Adipocyte (in vitro differentiated cells): Measurements from ENCODE around the gene ATP1A2.

ENCODE experiments used
- DNase-seq: peaks from one replicate; pipeline ENCODE4 v3.0.0-alpha.2; 2015; ENCODE audit warnings: low read depth
- H3K27me3 ChIP-seq: replicated peaks from 2 replicates; pipeline ENCODE4 v1.7.0; 2013; ENCODE audit warnings: mild to moderate bottlenecking, low read length, moderate library complexity; ENCODE audit not compliant: control insufficient read depth, insufficient read depth
- H3K36me3 ChIP-seq: 2 replicates; pipeline ENCODE4 v1.7.0; 2013; ENCODE audit warnings: low read length, mild to moderate bottlenecking, moderate library complexity; ENCODE audit not compliant: control insufficient read depth, insufficient read depth, severe bottlenecking
- H3K4me1 ChIP-seq: 2 replicates; pipeline ENCODE4 v1.7.0; 2013; ENCODE audit warnings: mild to moderate bottlenecking, low read length, moderate library complexity; ENCODE audit not compliant: control insufficient read depth, insufficient read depth
- H3K4me3 ChIP-seq: 2 replicates; pipeline ENCODE4 v1.7.0; 2013; ENCODE audit warnings: mild to moderate bottlenecking, low read length, moderate library complexity
- H3K9ac ChIP-seq: 2 replicates; pipeline ENCODE4 v1.7.0; 2013; ENCODE audit warnings: mild to moderate bottlenecking, low read length, moderate library complexity
- H3K9me3 ChIP-seq: 2 replicates; pipeline ENCODE4 v1.7.0; 2013; ENCODE audit warnings: mild to moderate bottlenecking, low read length, moderate library complexity; ENCODE audit not compliant: control insufficient read depth

ATP1A2 gene

GRCh38 chr1:160078512-160079195, 36.9 kb upstream of the ATP1A2 start:
- H3K9me3 ChIP-seq = no peaks in the 10 kb centered on the region
- H3K36me3 ChIP-seq = no peaks in the 10 kb centered on the region
- peaks cover 76% of the 10 kb centered on the region for H3K27me3 ChIP-seq
- no peak overlapping the region for H3K4me3 ChIP-seq
- DNase-seq = peak; percentile 34
- H3K9ac ChIP-seq = no peak overlapping the region
- no peaks in the 10 kb centered on the region for H3K4me1 ChIP-seq

GRCh38 chr1:160079448-160079847, 36.1 kb upstream of the ATP1A2 start:
- Histone ChIP-seq H3K4me3 (no peak overlapping the region), H3K27me3 (peaks cover 76% of the 10 kb centered on the region), H3K9me3 (no peaks in the 10 kb centered on the region), H3K9ac (no peak overlapping the region), H3K4me1 (no peaks in the 10 kb centered on the region), H3K36me3 (no peaks in the 10 kb centered on the region)
- DNase-seq = no peak

DNA sequence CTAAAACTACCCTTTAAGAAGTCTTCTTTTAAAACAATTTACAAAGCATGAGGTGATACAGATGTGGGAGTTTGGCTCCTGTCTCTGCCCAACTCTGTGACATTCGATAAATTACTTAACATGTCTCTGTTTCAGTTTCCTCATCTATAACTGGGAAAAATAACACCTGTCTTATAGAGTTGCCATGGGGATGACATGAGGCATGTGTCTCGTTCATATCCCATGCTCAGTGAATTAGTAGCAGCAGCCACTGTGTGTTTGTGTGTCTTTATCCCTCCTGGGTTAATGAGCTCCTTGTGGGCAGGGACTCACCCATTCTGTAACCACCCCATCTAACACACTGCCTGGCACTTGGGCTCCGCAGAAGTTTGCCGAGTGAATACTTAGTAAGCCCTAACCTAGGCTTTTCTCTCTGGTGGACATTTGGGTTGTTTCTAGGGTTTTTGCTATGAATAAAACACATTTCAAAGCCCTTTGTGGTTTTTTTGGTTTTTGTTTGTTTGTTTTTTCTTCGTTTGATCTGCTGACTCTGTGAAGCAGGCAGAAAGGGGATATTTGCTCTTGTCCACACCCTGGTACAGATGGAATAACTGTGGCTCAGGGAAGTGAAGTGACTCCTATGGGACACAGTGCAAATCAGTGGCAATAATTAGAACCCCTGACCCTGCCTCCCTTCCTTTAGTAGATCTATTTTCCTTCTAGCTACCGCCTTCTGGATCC, 35.0 kb upstream of the ATP1A2 start:
- Histone ChIP-seq H3K4me3 (no peak overlapping the region), H3K9ac (no peak overlapping the region), H3K36me3 (no peaks in the 10 kb centered on the region), H3K27me3 (peaks cover 66% of the 10 kb centered on the region), H3K9me3 (no peaks in the 10 kb centered on the region), H3K4me1 (no peaks in the 10 kb centered on the region)
- no peak for DNase-seq

DNA sequence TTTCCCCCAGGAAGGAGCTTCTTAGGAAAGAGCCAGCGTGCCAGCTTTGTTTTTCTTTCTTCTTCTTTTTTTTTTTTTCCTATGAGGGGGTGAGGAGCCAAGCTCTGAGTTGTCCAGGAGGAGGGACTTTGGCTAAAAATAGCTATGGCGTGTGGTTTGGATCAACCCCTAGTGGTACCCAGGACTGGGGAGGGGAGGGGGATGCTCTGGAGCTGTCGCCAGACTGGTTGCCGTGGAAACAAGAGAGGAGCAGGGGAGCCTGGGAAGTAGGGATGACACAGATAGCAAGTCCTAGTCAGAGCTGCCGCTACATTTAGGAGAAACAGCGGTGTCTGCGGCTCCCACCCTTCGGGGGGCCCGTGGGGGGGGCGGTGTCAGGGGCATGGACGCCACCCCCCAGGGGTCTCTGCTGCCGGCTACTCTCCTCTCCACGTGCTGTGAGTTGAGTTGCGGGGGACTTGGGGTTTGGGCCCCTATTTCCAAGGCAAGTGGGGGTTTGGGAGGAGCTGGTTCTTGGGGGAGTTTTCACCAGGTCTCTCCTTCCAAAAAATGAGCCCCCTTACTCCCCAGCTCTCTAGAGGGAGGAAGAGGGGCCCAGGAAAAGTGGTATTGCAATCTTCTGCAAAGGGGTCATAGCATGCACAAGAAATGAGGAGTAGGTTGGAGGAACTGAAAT, 34.2 kb upstream of the ATP1A2 start, which contains the start of gene KCNJ9:
TSS of gene KCNJ9 (plus strand) at position 278 of the 676 bp plus-strand sequence. CDS start 2,493 bp downstream, outside the sequence.
- Histone ChIP-seq H3K4me3 (no peak within 1 kb of the TSS), H3K4me1 (no peaks in the 10 kb centered on the region), H3K27me3 (peaks cover 63% of the 10 kb centered on the region), H3K9me3 (no peaks in the 10 kb centered on the region), H3K9ac (no peak within 1 kb of the TSS), H3K36me3 (no peaks in the 10 kb centered on the region)
- DNase-seq = peak; percentile 34

GRCh38 chr1:160082487-160082886, 33.1 kb upstream of the ATP1A2 start:
- Histone ChIP-seq H3K27me3 (peaks cover 57% of the 10 kb centered on the region), H3K9me3 (no peaks in the 10 kb centered on the region), H3K9ac (no peak overlapping the region), H3K4me3 (no peak overlapping the region), H3K4me1 (no peaks in the 10 kb centered on the region), H3K36me3 (no peaks in the 10 kb centered on the region)
- no peak for DNase-seq

DNA sequence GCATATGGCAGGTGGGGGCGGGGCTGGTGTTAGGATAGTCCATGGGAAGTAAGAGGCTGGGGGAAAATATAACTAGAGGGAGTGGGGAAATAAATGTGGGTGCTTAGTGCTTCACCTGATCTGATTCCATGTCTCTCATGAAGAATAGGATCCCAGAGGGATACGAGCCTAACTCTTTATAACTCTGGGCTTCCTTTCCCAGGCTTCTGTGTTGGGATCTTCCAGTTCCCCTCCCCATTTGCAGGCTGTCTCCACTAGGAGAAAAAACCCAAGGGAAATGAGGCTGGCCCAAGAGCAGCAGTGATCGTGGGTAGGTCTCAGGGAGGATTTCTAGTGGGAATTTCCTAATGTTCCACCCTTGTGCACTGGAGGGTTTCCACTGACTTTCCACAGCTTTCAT, 32.6 kb upstream of the ATP1A2 start:
- H3K27me3 ChIP-seq = peaks cover 56% of the 10 kb centered on the region
- DNase-seq = no peak
- no peak overlapping the region for H3K9ac ChIP-seq
- H3K36me3 ChIP-seq = no peaks in the 10 kb centered on the region
- H3K4me3 ChIP-seq = no peak overlapping the region
- H3K4me1 ChIP-seq = no peaks in the 10 kb centered on the region
- H3K9me3 ChIP-seq = no peaks in the 10 kb centered on the region

GRCh38 chr1:160083968-160084770, 31.4 kb upstream of the ATP1A2 start:
- peaks cover 44% of the 10 kb centered on the region for H3K27me3 ChIP-seq
- no peaks in the 10 kb centered on the region for H3K9me3 ChIP-seq
- no peak overlapping the region for H3K9ac ChIP-seq
- H3K4me3 ChIP-seq = peak overlapping the region; percentile 62
- no peaks in the 10 kb centered on the region for H3K4me1 ChIP-seq
- DNase-seq = peak; percentile 42
- no peaks in the 10 kb centered on the region for H3K36me3 ChIP-seq

DNA sequence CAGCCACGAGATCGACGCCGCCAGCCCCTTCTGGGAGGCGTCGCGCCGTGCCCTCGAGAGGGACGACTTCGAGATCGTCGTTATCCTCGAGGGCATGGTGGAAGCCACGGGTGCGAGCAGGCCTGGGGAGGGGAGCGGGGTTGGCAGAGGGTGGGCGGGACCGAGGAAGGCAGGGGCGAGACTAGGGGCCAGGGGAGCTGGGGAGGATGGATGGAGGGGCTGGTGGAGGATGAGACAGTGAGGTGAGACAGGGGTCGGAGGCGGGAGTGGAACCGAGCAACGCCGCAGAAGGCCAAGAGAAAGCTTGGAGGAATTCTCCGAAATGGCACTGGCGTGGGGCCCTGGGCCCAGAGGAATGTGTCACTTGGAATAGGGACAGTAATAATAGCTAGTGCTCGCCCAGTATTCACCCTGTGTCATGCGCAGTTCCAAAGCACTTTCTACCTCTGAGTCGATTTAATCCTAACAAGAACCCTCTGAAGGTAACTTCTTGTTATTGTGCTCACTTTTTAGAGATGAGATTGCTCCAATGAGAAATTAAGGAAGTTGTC, 30.7 kb upstream of the ATP1A2 start:
- Histone ChIP-seq H3K9ac (no peak overlapping the region), H3K4me3 (no peak overlapping the region), H3K4me1 (no peaks in the 10 kb centered on the region), H3K9me3 (no peaks in the 10 kb centered on the region), H3K36me3 (peaks cover under 1% of the 10 kb centered on the region), H3K27me3 (peaks cover 37% of the 10 kb centered on the region)
- DNase-seq = no peak

DNA sequence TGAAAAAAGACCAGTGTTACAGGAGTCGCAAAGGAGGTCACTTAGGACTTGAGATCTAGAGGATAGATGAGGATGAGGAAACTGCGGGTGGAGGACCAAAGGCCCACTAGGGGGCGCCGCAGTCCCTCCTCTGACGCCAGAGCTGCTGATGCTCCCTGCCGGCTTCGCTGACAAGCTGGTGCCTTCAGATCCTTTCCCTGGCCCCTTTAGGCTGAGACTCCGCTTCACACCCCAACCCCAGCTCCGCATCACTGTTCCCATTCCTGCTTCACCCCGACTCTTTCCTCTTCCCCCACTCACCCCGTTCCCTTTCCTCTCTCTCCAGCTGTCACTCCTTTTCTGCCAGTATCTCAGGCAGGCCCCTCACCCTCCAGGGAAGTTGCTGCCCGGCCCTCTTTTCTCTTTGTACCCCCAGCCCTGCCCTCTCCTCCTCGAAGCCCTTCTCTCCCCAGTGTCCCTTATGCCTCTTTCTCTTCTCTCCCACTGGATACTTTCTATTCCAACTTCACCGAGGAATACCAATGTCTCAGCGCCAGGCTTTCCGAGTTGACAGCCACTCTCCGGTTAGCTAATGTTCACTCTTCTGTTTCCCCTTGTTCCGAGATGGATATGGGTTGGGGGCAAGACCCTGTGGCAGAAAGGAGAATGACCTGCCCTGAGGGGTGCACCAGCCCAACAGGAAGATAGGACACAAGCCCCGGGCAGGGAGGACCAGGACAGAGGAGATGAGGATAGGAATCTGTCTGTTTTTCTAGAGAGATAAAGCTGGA, 29.7 kb upstream of the ATP1A2 start:
- H3K9ac ChIP-seq = no peak overlapping the region
- peaks cover 27% of the 10 kb centered on the region for H3K27me3 ChIP-seq
- H3K4me1 ChIP-seq = no peaks in the 10 kb centered on the region
- H3K36me3 ChIP-seq = peaks cover 3% of the 10 kb centered on the region
- H3K4me3 ChIP-seq = no peak overlapping the region
- no peaks in the 10 kb centered on the region for H3K9me3 ChIP-seq
- peak; percentile 88 for DNase-seq

GRCh38 chr1:160086456-160086892, 29.1 kb upstream of the ATP1A2 start:
- no peak for DNase-seq
- Histone ChIP-seq H3K9ac (no peak overlapping the region), H3K36me3 (peaks cover 3% of the 10 kb centered on the region), H3K4me3 (no peak overlapping the region), H3K9me3 (no peaks in the 10 kb centered on the region), H3K4me1 (no peaks in the 10 kb centered on the region), H3K27me3 (peaks cover 22% of the 10 kb centered on the region)
